Esophagus (tissue), 2 donors: Measurements from ENCODE around the gene DISP3. TPM values are rescaled to one million over a fixed set of nuclear protein-coding genes. Genes with fewer than 3 reads are reported as not detected.

Source experiments
- H3K27ac ChIP-seq, 2 donors: one replicate each; pipeline ENCODE4 v1.5.1; 2013; ENCODE audit warnings: low read depth in 2 of 2, mild to moderate bottlenecking in 2 of 2, inconsistent platforms in 1 of 2, low read length in 1 of 2, moderate library complexity in 1 of 2
- H3K27me3 ChIP-seq, 2 donors: one replicate each; pipeline ENCODE4 v1.6.1; 2013; ENCODE audit warnings: low read length in 2 of 2, control low read depth in 1 of 2, mild to moderate bottlenecking in 1 of 2; ENCODE audit not compliant: insufficient read depth in 2 of 2, control insufficient read depth in 1 of 2
- H3K36me3 ChIP-seq, 2 donors: one replicate each; pipeline ENCODE4 v1.6.1; 2013; ENCODE audit warnings: low read length in 1 of 2; ENCODE audit not compliant: control insufficient read depth in 2 of 2, insufficient read depth in 2 of 2
- H3K4me1 ChIP-seq, 2 donors: one replicate each; pipeline ENCODE4 v1.6.1; 2013; ENCODE audit warnings: low read length in 1 of 2; ENCODE audit not compliant: control insufficient read depth in 2 of 2, insufficient read depth in 2 of 2
- H3K4me3 ChIP-seq, 2 donors: one replicate each; pipeline ENCODE4 v1.5.1; 2013; ENCODE audit warnings: low read length in 2 of 2, mild to moderate bottlenecking in 2 of 2, low read depth in 1 of 2, moderate library complexity in 1 of 2
- H3K9me3 ChIP-seq, 2 donors: one replicate each; pipeline ENCODE4 v1.6.1; 2013; ENCODE audit warnings: mild to moderate bottlenecking in 2 of 2, low read depth in 1 of 2, low read length in 1 of 2, moderate library complexity in 1 of 2; ENCODE audit not compliant: control insufficient read depth in 2 of 2, insufficient read depth in 1 of 2
- WGBS, 2 donors: extraction: QIAGEN DNeasy Blood & Tissue Kit; methylation state at CpG; one replicate each; pipeline ENCODE4 v1.1.7; 2013; 5-methylcytosine and 5-hydroxymethylcytosine counted together
- polyA plus RNA-seq, 2 donors: library from polyadenylated mRNA; stranded (reverse); fragments of 200-250 nt; gene quantifications; one replicate each; pipeline ENCODE4 v1.2.3, GENCODE V29; 2013
- donor health status: healthy with polysubstance abuse.
- donor health status: Bipolar disorder and iron deficiency.

Gene DISP3
- polyA plus RNA-seq, 2 donors, result not detected

GRCh38 chr1:11525151-11525505 lies 46.2 kb downstream of the DISP3 start:
- Histone ChIP-seq H3K27me3 (no peaks in the 10 kb centered on the region), H3K4me3 (no peak overlapping the region), H3K9me3 (no peaks in the 10 kb centered on the region), H3K4me1 (no peaks in the 10 kb centered on the region), H3K27ac (no peak overlapping the region), H3K36me3 (no peaks in the 10 kb centered on the region)
- 83 to 84% methylated on average over 8 of the region's 8 CpGs for WGBS, 2 donors

- Histone ChIP-seq H3K36me3 (no peaks in the 10 kb centered on the region), H3K4me3 (no peak overlapping the region), H3K27ac (no peak overlapping the region), H3K27me3 (no peaks in the 10 kb centered on the region), H3K4me1 (no peaks in the 10 kb centered on the region), H3K9me3 (no peaks in the 10 kb centered on the region)
- 79 to 80% methylated on average over 7 of the region's 7 CpGs for WGBS, 2 donors
These were observed 46.6 kb downstream of the DISP3 start for GRCh38 chr1:11525516-11525915.

GRCh38 chr1:11526071-11526895 lies 47.3 kb downstream of the DISP3 start:
- Histone ChIP-seq H3K36me3 (no peaks in the 10 kb centered on the region), H3K27ac (no peak overlapping the region), H3K27me3 (no peaks in the 10 kb centered on the region), H3K4me1 (peaks cover 0 to 3% of the 10 kb centered on the region in 2 donors), H3K4me3 (no peak overlapping the region), H3K9me3 (no peaks in the 10 kb centered on the region)
- 75 to 80% methylated on average over 26 of the region's 26 CpGs for WGBS, 2 donors

- Histone ChIP-seq H3K9me3 (no peaks in the 10 kb centered on the region), H3K36me3 (no peaks in the 10 kb centered on the region), H3K27ac (no peak overlapping the region), H3K4me1 (peaks cover 0 to 3% of the 10 kb centered on the region in 2 donors), H3K4me3 (no peak overlapping the region), H3K27me3 (no peaks in the 10 kb centered on the region)
- 86 to 88% methylated on average over 13 of the region's 13 CpGs for WGBS, 2 donors
These were observed 48.8 kb downstream of the DISP3 start for GRCh38 chr1:11527541-11528452.

- Histone ChIP-seq H3K36me3 (no peaks in the 10 kb centered on the region), H3K27ac (no peak overlapping the region), H3K4me3 (no peak overlapping the region), H3K27me3 (no peaks in the 10 kb centered on the region), H3K9me3 (no peaks in the 10 kb centered on the region), H3K4me1 (peaks cover 0 to 3% of the 10 kb centered on the region in 2 donors)
- WGBS, 2 donors, result 73 to 78% methylated on average over 13 of the region's 13 CpGs
These were observed 49.8 kb downstream of the DISP3 start for GRCh38 chr1:11528611-11529261.

- Histone ChIP-seq H3K27ac (no peak overlapping the region), H3K4me3 (no peak overlapping the region), H3K9me3 (no peaks in the 10 kb centered on the region), H3K4me1 (peaks cover 0 to 3% of the 10 kb centered on the region in 2 donors), H3K36me3 (no peaks in the 10 kb centered on the region), H3K27me3 (no peaks in the 10 kb centered on the region)
- 82 to 87% methylated on average over 10 of the region's 10 CpGs for WGBS, 2 donors
These were observed 50.4 kb downstream of the DISP3 start for GRCh38 chr1:11529330-11529729.

- peaks cover 0 to 3% of the 10 kb centered on the region in 2 donors for H3K4me1 ChIP-seq
- H3K4me3 ChIP-seq, result no peak overlapping the region
- no peak overlapping the region for H3K27ac ChIP-seq
- no peaks in the 10 kb centered on the region for H3K27me3 ChIP-seq
- H3K36me3 ChIP-seq, result no peaks in the 10 kb centered on the region
- no peaks in the 10 kb centered on the region for H3K9me3 ChIP-seq
- WGBS, 2 donors, result 84% methylated on average over 34 of the region's 34 CpGs
These were observed 51.1 kb downstream of the DISP3 start for GRCh38 chr1:11529763-11530730.

- no peaks in the 10 kb centered on the region for H3K9me3 ChIP-seq
- H3K27me3 ChIP-seq, result no peaks in the 10 kb centered on the region
- WGBS, 2 donors, result 64 to 67% methylated on average over 15 of the region's 15 CpGs
- H3K4me1 ChIP-seq, result peaks cover 0 to 3% of the 10 kb centered on the region in 2 donors
- H3K36me3 ChIP-seq, result no peaks in the 10 kb centered on the region
- H3K4me3 ChIP-seq, result no peak overlapping the region
- no peak overlapping the region for H3K27ac ChIP-seq
These were observed 51.9 kb downstream of the DISP3 start for GRCh38 chr1:11530731-11531311.
